WTC11 (cell line): ENCODE results near the gene PSMC6. TPM values are rescaled to one million over a fixed set of nuclear protein-coding genes. Genes with fewer than 3 reads are reported as not detected.

ENCODE experiments used
- ATAC-seq: fragments of 200-7000 bp; cut with Tn5 transposase; 2 replicates; pipeline ENCODE4 v1.10.0; 2021; ENCODE audit warnings: mild to moderate bottlenecking, moderate library complexity
- CTCF ChIA-PET: fragments of 300-600 bp; sonication (Branson Sonifier 250); formaldehyde crosslinking; loops from one replicate; lab custom pipeline; 2021; ENCODE audit warnings: antibody characterized with exemption; lab: Charles Lee
- POLR2A ChIA-PET: fragments of 350-600 bp; sonication (Branson Sonifier 250); formaldehyde crosslinking; loops from one replicate; lab custom pipeline; 2021; ENCODE audit warnings: antibody characterized with exemption; lab: Charles Lee
- DNase-seq: peaks from one replicate; pipeline ENCODE4 v3.0.0; 2021; ENCODE audit warnings: low spot score
- H3K27ac Mint-ChIP-seq: 2 replicates; pipeline ENCODE4 v1.8.0; 2021; ENCODE audit warnings: mixed read lengths
- H3K27me3 Mint-ChIP-seq: 2 replicates; pipeline ENCODE4 v1.8.0; 2021; ENCODE audit warnings: low read depth, mild to moderate bottlenecking, moderate library complexity, mixed read lengths
- H3K36me3 Mint-ChIP-seq: 2 replicates; pipeline ENCODE4 v1.8.0; 2021; ENCODE audit warnings: mixed read lengths
- H3K4me1 Mint-ChIP-seq: 2 replicates; pipeline ENCODE4 v1.8.0; 2022; ENCODE audit warnings: mixed read lengths
- H3K4me3 Mint-ChIP-seq: 2 replicates; pipeline ENCODE4 v1.8.0; 2021; ENCODE audit warnings: mild to moderate bottlenecking, moderate library complexity, mixed read lengths
- H3K9me3 Mint-ChIP-seq: 2 replicates; pipeline ENCODE4 v1.8.0; 2021; ENCODE audit warnings: mixed read lengths
- AR ChIP-seq: fragments of 250-450 bp; sonication (Bioruptor Pico); IDR thresholded peaks from 2 replicates; pipeline ENCODE4 v1.9.0; 2021; ENCODE audit warnings: mild to moderate bottlenecking
- ATF1 ChIP-seq: sonication (generic); formaldehyde crosslinking; IDR thresholded peaks from 2 replicates; pipeline ENCODE4 v1.8.1; 2023; ENCODE audit warnings: mild to moderate bottlenecking, moderate library complexity, missing genetic modification reagents
- CBFB ChIP-seq: sonication (generic); formaldehyde crosslinking; IDR thresholded peaks from 2 replicates; pipeline ENCODE4 v1.8.1; 2022; ENCODE audit warnings: mild to moderate bottlenecking, low read depth, missing genetic modification reagents
- CTCF ChIP-seq: fragments of 200-600 bp; IDR thresholded peaks from 2 replicates; pipeline ENCODE4 v1.8.0; 2022; ENCODE audit warnings: antibody characterized with exemption
- E2F1 ChIP-seq: sonication (generic); formaldehyde crosslinking; IDR thresholded peaks from 2 replicates; pipeline ENCODE4 v1.8.0; 2022; ENCODE audit warnings: mild to moderate bottlenecking, missing genetic modification reagents
- E2F5 ChIP-seq: sonication (generic); formaldehyde crosslinking; IDR thresholded peaks from 2 replicates; pipeline ENCODE4 v1.8.1; 2022; ENCODE audit warnings: mild to moderate bottlenecking, moderate library complexity, missing genetic modification reagents
- FOXP4 ChIP-seq: sonication (generic); formaldehyde crosslinking; IDR thresholded peaks from 2 replicates; pipeline ENCODE4 v1.8.0; 2022; ENCODE audit warnings: mild to moderate bottlenecking, missing genetic modification reagents
- IRF2 ChIP-seq: sonication (generic); formaldehyde crosslinking; IDR thresholded peaks from 2 replicates; pipeline ENCODE4 v1.8.0; 2022; ENCODE audit warnings: low read depth, missing genetic modification reagents, borderline replicate concordance
- KAT7 ChIP-seq: sonication (generic); formaldehyde crosslinking; IDR thresholded peaks from 2 replicates; pipeline ENCODE4 v1.8.1; 2023; ENCODE audit warnings: missing genetic modification reagents, mild to moderate bottlenecking, borderline replicate concordance
- MYBL2 ChIP-seq: sonication (generic); formaldehyde crosslinking; IDR thresholded peaks from 2 replicates; pipeline ENCODE4 v1.8.1; 2023; ENCODE audit warnings: mild to moderate bottlenecking, moderate library complexity, missing genetic modification reagents
- NFATC4 ChIP-seq: fragments of 250-450 bp; sonication (Bioruptor Pico); IDR thresholded peaks from 2 replicates; pipeline ENCODE4 v1.9.0; 2021; ENCODE audit warnings: mild to moderate bottlenecking
- NFYB ChIP-seq: sonication (generic); formaldehyde crosslinking; conservative IDR thresholded peaks from 2 replicates; pipeline ENCODE4 v1.8.0; 2022; ENCODE audit warnings: low read depth, missing genetic modification reagents
- NR1H2 ChIP-seq: sonication (generic); formaldehyde crosslinking; IDR thresholded peaks from 2 replicates; pipeline ENCODE4 v1.9.0; 2021; ENCODE audit warnings: mild to moderate bottlenecking, moderate library complexity, missing genetic modification reagents
- RORB ChIP-seq: fragments of 250-450 bp; sonication (Bioruptor Pico); IDR thresholded peaks from 2 replicates; pipeline ENCODE4 v1.9.0; 2021; ENCODE audit warnings: mild to moderate bottlenecking
- STAT6 ChIP-seq: sonication (generic); formaldehyde crosslinking; conservative IDR thresholded peaks from 2 replicates; pipeline ENCODE4 v1.8.1; 2023; ENCODE audit warnings: mild to moderate bottlenecking, low read depth, missing genetic modification reagents, moderate library complexity
- TEAD1 ChIP-seq: sonication (generic); formaldehyde crosslinking; IDR thresholded peaks from 2 replicates; pipeline ENCODE4 v1.8.0; 2022; ENCODE audit warnings: mild to moderate bottlenecking, missing genetic modification reagents
- USF2 ChIP-seq: sonication (generic); formaldehyde crosslinking; IDR thresholded peaks from 2 replicates; pipeline ENCODE4 v1.8.1; 2023; ENCODE audit warnings: mild to moderate bottlenecking, missing genetic modification reagents, moderate library complexity
- ZNF317 ChIP-seq: sonication (generic); formaldehyde crosslinking; IDR thresholded peaks from 2 replicates; pipeline ENCODE4 v1.8.1; 2023; ENCODE audit warnings: low read depth, mild to moderate bottlenecking, moderate library complexity, missing genetic modification reagents, borderline replicate concordance
- ZNF671 ChIP-seq: fragments of 250-450 bp; sonication (Bioruptor Pico); IDR thresholded peaks from 2 replicates; pipeline ENCODE4 v1.8.0; 2021; ENCODE audit warnings: mild to moderate bottlenecking
- total RNA-seq: library from RNA; stranded (reverse); gene quantifications from 3 replicates; pipeline ENCODE4 v1.2.3, GENCODE V29; 2021

The PSMC6 gene
- total RNA-seq, 1 experiment from 2014 or later = 96.4 TPM

GRCh38 chr14:52767058-52767833 is 60.2 kb downstream of the PSMC6 start:
- no peak for ATAC-seq

GRCh38 chr14:52769887-52770286 is 62.9 kb downstream of the PSMC6 start:
- ATAC-seq = no peak
- no peaks in the 10 kb centered on the region for H3K27me3 Mint-ChIP-seq
- no peak for DNase-seq
- H3K36me3 Mint-ChIP-seq = peaks cover 18% of the 10 kb centered on the region
- no peak overlapping the region for H3K4me3 Mint-ChIP-seq
- CTCF ChIA-PET = no interaction called here
- H3K9me3 Mint-ChIP-seq = no peaks in the 10 kb centered on the region
- H3K27ac Mint-ChIP-seq = no peak overlapping the region
- H3K4me1 Mint-ChIP-seq = no peaks in the 10 kb centered on the region
- POLR2A ChIA-PET = no interaction called here
- TF ChIP-seq RORB (CRISPR knock-in tag) (no peak), MYBL2 (CRISPR knock-in tag) (no peak), STAT6 (no peak), ZNF671 (CRISPR knock-in tag) (no peak), AR (CRISPR knock-in tag) (no peak), FOXP4 (no peak)

More at GRCh38 chr14:52767058-52767833, 60.2 kb downstream of the PSMC6 start:
- TF ChIP-seq NR1H2 (CRISPR knock-in tag) (no peak), ZNF317 (CRISPR knock-in tag) (no peak), IRF2 (CRISPR knock-in tag) (no peak), ATF1 (CRISPR knock-in tag) (no peak), CTCF (no peak), TEAD1 (CRISPR knock-in tag) (no peak), USF2 (CRISPR knock-in tag) (no peak), CBFB (no peak), NFATC4 (no peak), E2F5 (CRISPR knock-in tag) (no peak), NFYB (CRISPR knock-in tag) (no peak), KAT7 (CRISPR knock-in tag) (no peak), E2F1 (CRISPR knock-in tag) (no peak)
- Mint-ChIP-seq H3K9me3 (no peaks in the 10 kb centered on the region), H3K27ac (peak overlapping the region; percentile 75), H3K4me3 (no peak overlapping the region), H3K4me1 (no peaks in the 10 kb centered on the region), H3K27me3 (no peaks in the 10 kb centered on the region), H3K36me3 (peaks cover 23% of the 10 kb centered on the region)
- POLR2A ChIA-PET = no interaction called here
- CTCF ChIA-PET = interaction anchor here (1.0 kb wide), 1 partner anchor 10 kb away, joined by 3 read pairs; no protein-coding TSS in a partner anchor
- DNase-seq = no peak
